Colonic mucosa (tissue), 4 donors: Measurements from ENCODE around the gene XIRP2. TPM values are rescaled to one million over a fixed set of nuclear protein-coding genes. Genes with fewer than 3 reads are reported as not detected.

Experiments
- DNase-seq: peaks from one replicate; pipeline ENCODE4 v3.0.0-alpha.2; 2020
- H3K27ac ChIP-seq: fragments of 200-600 bp; one replicate; pipeline ENCODE4 v1.8.0; 2021
- H3K27me3 ChIP-seq: fragments of 200-600 bp; one replicate; pipeline ENCODE4 v1.8.0; 2021
- H3K36me3 ChIP-seq: fragments of 200-600 bp; one replicate; pipeline ENCODE4 v1.8.0; 2021
- H3K4me1 ChIP-seq: fragments of 200-600 bp; one replicate; pipeline ENCODE4 v1.8.0; 2021; ENCODE audit warnings: mild to moderate bottlenecking
- H3K4me3 ChIP-seq: fragments of 200-600 bp; one replicate; pipeline ENCODE4 v1.8.0; 2021
- H3K9ac ChIP-seq, 2 donors: one replicate each; pipeline ENCODE4 v1.7.0; 2013; ENCODE audit warnings: control low read depth in 2 of 2, low read depth in 2 of 2, low read length in 2 of 2
- H3K9me3 ChIP-seq: fragments of 200-600 bp; one replicate; pipeline ENCODE4 v1.8.0; 2021
- intact Hi-C: fragments of 100-400 bp; cut with DNase I; formaldehyde crosslinking; loops from one replicate; pipeline ENCODE4 v1.14.1; 2022
- total RNA-seq, 2 donors: library from RNA; stranded (reverse); fragmentation: NEBNext Ultra II Directional in 1 of 2; extraction: Animal tissue kit (Norgen Biotek cat#: 25700) in 1 of 2; gene quantifications; one replicate each; pipeline ENCODE4 v1.2.1, GENCODE V29; 2021
- TF ChIP-seq, protein P1 (sequence below): fragments of 200-600 bp; IDR thresholded peaks from one replicate; pipeline ENCODE4 v1.8.0; 2022; ENCODE audit warnings: antibody characterized with exemption, mild to moderate bottlenecking
- donor health status: healthy.
- donor health status: DM: no; HTN: no; CAD: no.
- donor health status: DM: no; HTN: no; CAD: no.

Gene XIRP2
- total RNA-seq, 2 donors from 2014 or later = 0.13 TPM; not detected in 1

DNA sequence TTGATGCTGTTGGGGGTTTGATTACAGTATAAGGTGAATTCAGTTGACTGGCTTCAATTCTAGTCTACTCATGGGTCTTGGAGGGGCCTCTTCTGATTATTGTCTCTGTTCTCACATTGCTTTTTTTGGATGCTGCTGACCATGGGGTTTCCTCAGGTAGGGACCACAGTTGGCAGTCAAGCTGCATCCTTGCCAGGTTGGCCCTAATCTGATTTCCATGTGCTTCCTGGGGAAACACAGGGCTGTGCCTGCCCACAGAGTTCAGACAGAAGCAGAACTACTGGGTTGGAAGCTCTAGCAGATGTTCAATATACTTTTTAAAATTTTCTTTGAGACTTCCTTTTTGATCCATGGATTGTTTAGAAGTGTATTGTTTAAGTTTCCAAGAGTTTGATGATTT, 227.3 kb downstream of the XIRP2 start:
- intact Hi-C loops = no loop called here
- DNase-seq = no peak
- TF ChIP-seq, protein P1, sequence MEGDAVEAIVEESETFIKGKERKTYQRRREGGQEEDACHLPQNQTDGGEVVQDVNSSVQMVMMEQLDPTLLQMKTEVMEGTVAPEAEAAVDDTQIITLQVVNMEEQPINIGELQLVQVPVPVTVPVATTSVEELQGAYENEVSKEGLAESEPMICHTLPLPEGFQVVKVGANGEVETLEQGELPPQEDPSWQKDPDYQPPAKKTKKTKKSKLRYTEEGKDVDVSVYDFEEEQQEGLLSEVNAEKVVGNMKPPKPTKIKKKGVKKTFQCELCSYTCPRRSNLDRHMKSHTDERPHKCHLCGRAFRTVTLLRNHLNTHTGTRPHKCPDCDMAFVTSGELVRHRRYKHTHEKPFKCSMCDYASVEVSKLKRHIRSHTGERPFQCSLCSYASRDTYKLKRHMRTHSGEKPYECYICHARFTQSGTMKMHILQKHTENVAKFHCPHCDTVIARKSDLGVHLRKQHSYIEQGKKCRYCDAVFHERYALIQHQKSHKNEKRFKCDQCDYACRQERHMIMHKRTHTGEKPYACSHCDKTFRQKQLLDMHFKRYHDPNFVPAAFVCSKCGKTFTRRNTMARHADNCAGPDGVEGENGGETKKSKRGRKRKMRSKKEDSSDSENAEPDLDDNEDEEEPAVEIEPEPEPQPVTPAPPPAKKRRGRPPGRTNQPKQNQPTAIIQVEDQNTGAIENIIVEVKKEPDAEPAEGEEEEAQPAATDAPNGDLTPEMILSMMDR = no peak

DNA sequence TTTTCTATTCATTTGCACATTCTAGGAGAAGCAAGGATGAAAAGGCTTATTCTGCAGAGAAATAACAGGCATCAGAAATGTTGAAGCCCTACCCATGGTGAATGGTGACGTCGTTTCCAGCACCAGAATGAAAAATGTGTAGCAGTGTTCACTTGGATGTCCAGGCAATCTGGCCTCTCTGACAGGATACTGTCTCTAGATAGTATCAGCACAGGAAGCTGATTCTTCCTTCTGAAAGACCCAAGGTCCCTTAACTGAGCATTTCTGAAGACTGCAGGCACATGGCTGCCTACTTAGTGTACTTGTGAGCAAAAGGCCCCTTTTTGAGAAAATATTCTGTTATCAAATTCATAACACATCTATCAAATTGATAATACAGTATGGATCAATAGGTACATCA, 234.1 kb downstream of the XIRP2 start:
- no peak overlapping the region for H3K9ac ChIP-seq
- intact Hi-C loops = no loop called here
- no peaks in the 10 kb centered on the region for H3K36me3 ChIP-seq
- no peaks in the 10 kb centered on the region for H3K27me3 ChIP-seq
- H3K27ac ChIP-seq = no peak overlapping the region
- H3K4me1 ChIP-seq = no peaks in the 10 kb centered on the region
- TF ChIP-seq, protein P1 = no peak
- no peaks in the 10 kb centered on the region for H3K9me3 ChIP-seq
- H3K4me3 ChIP-seq = no peak overlapping the region
- no peak for DNase-seq

More for the DNA sequence above, 227.3 kb downstream of the XIRP2 start:
- Histone ChIP-seq H3K9ac (no peak overlapping the region), H3K27me3 (no peaks in the 10 kb centered on the region), H3K4me1 (no peaks in the 10 kb centered on the region), H3K27ac (no peak overlapping the region), H3K4me3 (no peak overlapping the region), H3K9me3 (no peaks in the 10 kb centered on the region), H3K36me3 (no peaks in the 10 kb centered on the region)

DNA sequence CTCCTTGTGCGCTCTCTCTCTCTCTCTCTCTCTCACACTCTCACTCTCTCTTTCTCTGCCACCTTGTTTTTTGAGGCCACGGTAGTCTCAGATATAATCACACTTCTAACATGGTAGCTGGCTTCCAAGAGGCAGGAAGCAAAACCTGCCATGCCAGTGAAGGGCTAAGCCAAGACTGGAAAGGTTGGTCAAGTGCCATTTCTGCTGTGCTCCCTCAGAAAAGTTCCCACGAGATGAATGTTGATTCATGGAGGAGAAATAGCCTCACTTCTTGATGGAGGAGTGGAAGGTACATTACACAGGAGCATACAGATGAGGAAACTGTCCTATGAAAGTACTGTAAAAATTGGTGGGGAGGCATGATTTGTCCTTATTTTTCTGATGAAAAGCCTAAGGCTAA, 237.9 kb downstream of the XIRP2 start:
- Histone ChIP-seq H3K36me3 (no peaks in the 10 kb centered on the region), H3K4me3 (no peak overlapping the region), H3K4me1 (no peaks in the 10 kb centered on the region), H3K27me3 (no peaks in the 10 kb centered on the region), H3K27ac (no peak overlapping the region), H3K9ac (no peak overlapping the region), H3K9me3 (no peaks in the 10 kb centered on the region)
- TF ChIP-seq, protein P1 = no peak
- DNase-seq = no peak
- intact Hi-C loops = loop anchor here (5.0 kb wide), 1 partner anchor 86 kb away; no protein-coding TSS in a partner anchor

DNA sequence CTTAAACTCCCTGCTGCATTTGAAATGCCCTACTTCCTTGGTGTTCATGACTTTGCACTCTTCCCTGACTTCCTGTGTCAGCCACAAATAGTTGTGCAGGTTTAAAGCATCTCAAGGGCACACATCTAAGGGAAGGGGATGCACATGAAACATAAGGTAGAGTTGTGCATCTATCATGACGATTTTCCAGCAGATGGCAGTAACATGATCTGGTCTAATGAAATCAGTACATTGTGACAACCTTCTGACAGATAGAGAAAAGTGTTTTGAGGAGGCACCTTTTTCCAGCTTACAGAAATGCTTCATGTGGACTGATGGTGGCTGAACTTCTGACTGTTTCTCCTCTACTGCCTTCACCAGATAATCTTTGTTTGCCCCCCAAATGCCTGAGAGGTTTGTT, 238.9 kb downstream of the XIRP2 start:
- Histone ChIP-seq H3K9ac (no peak overlapping the region), H3K27ac (no peak overlapping the region), H3K36me3 (no peaks in the 10 kb centered on the region), H3K4me3 (no peak overlapping the region), H3K27me3 (no peaks in the 10 kb centered on the region), H3K4me1 (no peaks in the 10 kb centered on the region), H3K9me3 (no peaks in the 10 kb centered on the region)
- DNase-seq = no peak
- TF ChIP-seq, protein P1 = no peak
- intact Hi-C loops = loop anchor here (5.0 kb wide), 1 partner anchor 85 kb away; no protein-coding TSS in a partner anchor

DNA sequence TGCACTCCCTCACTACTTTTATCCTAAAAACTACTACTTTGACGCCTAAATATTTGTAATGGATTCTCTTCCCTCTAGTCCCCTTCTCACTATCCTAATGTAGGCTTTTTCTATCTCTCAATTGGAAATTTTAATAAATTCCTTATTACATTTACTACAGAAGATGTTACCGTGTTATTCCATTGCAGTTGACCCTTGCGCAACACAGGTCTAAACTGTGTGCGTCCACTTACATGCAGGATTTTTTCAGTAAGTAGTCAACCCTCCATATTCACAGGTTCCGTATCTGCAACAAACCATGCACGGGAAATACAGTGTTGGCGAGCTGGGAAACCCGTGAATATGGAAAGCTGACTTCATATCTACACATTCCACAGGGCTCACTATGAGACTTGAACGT, 239.8 kb downstream of the XIRP2 start:
- DNase-seq = no peak
- Histone ChIP-seq H3K9me3 (no peaks in the 10 kb centered on the region), H3K4me1 (no peaks in the 10 kb centered on the region), H3K27ac (no peak overlapping the region), H3K4me3 (no peak overlapping the region), H3K27me3 (no peaks in the 10 kb centered on the region), H3K36me3 (no peaks in the 10 kb centered on the region), H3K9ac (no peak overlapping the region)
- TF ChIP-seq, protein P1 = no peak
- intact Hi-C loops = loop anchor here (5.0 kb wide), 1 partner anchor 84 kb away; no protein-coding TSS in a partner anchor

DNA sequence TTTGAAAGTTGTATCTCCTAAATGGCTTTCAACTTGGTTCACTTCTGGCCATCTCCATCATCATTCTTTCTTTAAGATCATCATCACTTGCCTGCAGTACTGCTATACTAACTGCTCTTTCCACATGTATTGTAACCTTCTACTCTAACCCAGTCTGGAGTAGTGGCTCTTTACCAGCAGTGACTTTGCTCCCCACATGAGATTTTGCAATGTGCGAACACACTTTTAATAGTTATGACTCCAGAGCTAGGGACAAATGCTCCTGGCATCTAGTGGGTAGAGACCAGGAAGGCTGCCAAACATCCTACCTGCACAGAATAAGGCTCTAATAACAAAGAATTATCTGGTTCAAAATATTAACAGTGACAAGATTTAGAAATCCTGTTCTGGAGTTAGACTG, 243.8 kb downstream of the XIRP2 start:
- TF ChIP-seq, protein P1 = no peak
- no peak for DNase-seq
- intact Hi-C loops = no loop called here
- no peak overlapping the region for H3K9ac ChIP-seq
- no peaks in the 10 kb centered on the region for H3K4me1 ChIP-seq
- H3K27ac ChIP-seq = no peak overlapping the region
- H3K36me3 ChIP-seq = no peaks in the 10 kb centered on the region
- H3K9me3 ChIP-seq = no peaks in the 10 kb centered on the region
- no peaks in the 10 kb centered on the region for H3K27me3 ChIP-seq
- no peak overlapping the region for H3K4me3 ChIP-seq
